Activated naive CD4-positive, alpha-beta T cell treated with anti-CD3 and anti-CD28 coated beads, Interleukin-2, amount 50 U/mL, for 24 hours (primary cell): ENCODE results near the gene ROBO3.
A peak's percentile ranks its signal among the peaks of the same experiment; 100 is the strongest.

Experiments used
- H3K27ac Mint-ChIP-seq: one replicate; pipeline ENCODE4 v1.8.0; 2021; ENCODE audit warnings: mild to moderate bottlenecking, mixed read lengths
- H3K27me3 Mint-ChIP-seq: one replicate; pipeline ENCODE4 v1.8.0; 2021; ENCODE audit warnings: mixed read lengths
- H3K36me3 Mint-ChIP-seq: one replicate; pipeline ENCODE4 v1.8.0; 2021; ENCODE audit warnings: mixed read lengths
- H3K4me1 Mint-ChIP-seq: one replicate; pipeline ENCODE4 v1.8.0; 2021; ENCODE audit warnings: mixed read lengths
- H3K4me3 Mint-ChIP-seq: one replicate; pipeline ENCODE4 v1.8.0; 2021; ENCODE audit warnings: mild to moderate bottlenecking, mixed read lengths
- H3K9me3 Mint-ChIP-seq: one replicate; pipeline ENCODE4 v1.8.0; 2021; ENCODE audit warnings: mixed read lengths

ROBO3 gene

DNA sequence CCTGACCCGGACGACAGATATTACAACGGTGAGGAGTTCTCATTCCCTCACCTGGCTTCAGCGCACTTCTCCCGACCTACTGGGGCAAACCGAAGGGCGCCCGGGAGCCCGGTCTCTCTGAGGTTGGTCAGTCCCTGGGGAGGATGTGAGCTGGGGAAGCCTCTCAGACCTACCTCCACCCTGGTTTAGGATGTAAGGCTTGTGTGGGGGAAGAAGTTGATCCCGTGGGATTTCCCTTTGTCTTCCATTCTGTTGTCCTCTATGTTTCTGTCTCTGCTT, 12.3 kb downstream of the ROBO3 start:
- Mint-ChIP-seq H3K4me3 (peak overlapping the region; percentile 88), H3K36me3 (no peaks in the 10 kb centered on the region), H3K27me3 (peaks cover 14% of the 10 kb centered on the region), H3K27ac (peak overlapping the region; percentile 65), H3K4me1 (peaks cover 22% of the 10 kb centered on the region), H3K9me3 (no peaks in the 10 kb centered on the region)

DNA sequence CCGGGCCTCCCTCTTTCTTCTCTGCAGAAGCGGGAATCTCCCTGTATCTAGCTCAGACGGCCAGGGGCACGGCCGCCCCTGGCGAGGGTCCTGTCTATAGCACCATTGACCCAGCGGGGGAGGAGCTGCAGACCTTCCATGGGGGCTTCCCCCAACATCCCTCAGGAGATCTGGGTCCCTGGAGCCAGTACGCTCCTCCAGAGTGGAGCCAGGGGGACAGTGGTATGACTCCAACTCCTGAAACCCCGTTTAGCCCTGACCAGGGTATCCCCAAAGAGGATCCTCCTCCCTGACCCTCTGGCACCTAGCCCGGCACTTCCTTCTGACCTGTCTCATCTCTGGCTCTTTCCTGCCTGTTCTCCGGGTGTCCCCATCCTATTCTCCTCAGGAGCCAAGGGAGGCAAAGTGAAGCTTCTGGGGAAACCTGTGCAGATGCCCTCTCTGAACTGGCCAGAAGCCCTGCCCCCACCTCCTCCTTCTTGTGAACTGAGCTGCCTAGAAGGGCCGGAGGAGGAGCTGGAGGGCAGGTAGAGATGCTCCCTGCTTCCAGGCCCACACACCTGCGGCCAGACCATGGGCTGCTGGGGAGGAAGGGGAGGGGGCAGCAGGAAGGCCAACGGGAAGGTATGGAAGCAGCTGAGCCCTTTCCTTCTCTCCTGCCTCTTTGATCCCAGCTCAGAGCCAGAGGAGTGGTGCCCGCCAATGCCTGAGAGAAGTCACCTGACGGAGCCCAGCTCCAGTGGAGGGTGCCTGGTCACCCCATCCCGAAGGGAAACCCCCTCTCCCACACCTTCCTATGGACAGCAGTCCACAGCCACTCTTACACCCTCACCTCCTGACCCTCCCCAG, 12.9 kb downstream of the ROBO3 start:
- H3K27ac Mint-ChIP-seq = no peak overlapping the region
- H3K4me1 Mint-ChIP-seq = peaks cover 22% of the 10 kb centered on the region
- no peaks in the 10 kb centered on the region for H3K36me3 Mint-ChIP-seq
- no peaks in the 10 kb centered on the region for H3K9me3 Mint-ChIP-seq
- H3K27me3 Mint-ChIP-seq = peaks cover 13% of the 10 kb centered on the region
- H3K4me3 Mint-ChIP-seq = peak overlapping the region; percentile 88

DNA sequence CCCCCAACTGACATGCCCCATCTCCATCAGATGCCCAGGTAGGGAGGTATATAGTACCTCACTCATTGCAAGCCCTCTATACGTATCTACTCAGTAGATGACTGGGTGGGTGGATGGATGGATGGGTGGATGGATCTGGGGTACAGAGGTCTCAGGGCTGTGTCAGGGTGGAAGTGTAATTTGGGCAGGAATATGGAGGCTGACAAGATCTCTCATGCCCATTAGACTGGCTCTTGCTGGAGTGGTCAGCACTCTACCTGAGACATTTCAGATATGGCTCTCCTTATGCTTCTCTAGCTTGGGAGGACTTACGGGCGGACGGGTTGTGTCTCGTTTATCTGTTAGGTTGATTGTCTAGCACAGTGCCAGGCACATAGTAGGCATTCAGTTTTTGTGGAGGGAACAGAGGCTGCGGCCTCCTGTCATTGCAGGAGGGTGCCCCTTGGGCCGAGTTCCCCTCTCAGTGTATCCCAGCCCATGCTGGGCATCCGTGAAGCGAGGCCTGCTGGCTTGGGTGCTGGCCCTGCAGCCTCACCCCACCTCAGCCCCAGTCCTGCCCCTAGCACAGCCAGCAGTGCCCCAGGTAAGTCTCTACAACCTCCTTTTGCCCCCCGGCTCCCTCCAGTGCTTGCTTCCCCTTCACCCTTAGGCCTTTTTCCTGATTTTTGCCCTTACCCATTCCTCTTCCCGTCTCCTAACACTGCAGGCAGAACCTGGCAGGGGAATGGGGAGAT, 13.7 kb downstream of the ROBO3 start:
- Mint-ChIP-seq H3K36me3 (no peaks in the 10 kb centered on the region), H3K4me1 (peaks cover 22% of the 10 kb centered on the region), H3K4me3 (peak overlapping the region; percentile 19), H3K27me3 (peaks cover 6% of the 10 kb centered on the region), H3K9me3 (no peaks in the 10 kb centered on the region), H3K27ac (no peak overlapping the region)

DNA sequence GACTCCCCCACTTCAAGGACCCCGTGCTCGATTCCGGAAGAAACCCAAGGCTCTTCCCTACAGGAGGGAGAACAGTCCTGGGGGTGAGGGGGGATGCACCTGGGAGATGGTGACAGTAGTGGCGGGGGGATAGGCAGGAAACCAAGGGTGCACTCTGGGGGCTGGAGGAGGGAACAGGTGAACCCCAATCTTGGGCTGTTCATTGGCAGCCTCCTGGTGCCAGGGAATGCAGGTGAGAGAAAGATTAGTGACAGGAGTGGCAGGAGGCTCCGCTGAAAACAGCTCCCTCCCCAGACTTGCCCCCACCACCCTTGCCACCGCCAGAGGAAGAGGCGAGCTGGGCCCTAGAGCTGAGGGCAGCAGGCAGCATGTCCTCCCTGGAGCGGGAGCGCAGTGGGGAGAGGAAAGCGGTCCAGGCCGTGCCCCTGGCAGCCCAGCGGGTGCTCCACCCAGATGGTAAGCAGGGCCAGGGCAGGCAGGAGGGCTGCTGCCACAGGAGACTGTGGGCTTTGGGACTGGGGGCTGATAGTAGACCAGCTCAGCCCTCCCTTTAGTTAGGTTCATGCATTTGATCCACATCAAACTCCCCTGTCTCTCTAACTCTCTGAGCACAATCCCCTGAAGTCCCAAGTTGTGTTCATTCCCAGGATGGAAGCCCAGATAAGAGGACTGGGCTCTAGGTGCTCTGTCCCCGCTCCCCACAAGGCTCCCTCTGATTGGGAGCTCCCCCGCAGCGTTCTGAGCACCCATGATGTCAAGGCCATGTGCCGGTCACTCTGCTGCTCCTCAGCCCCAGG, 14.5 kb downstream of the ROBO3 start:
- Mint-ChIP-seq H3K4me3 (no peak overlapping the region), H3K27ac (no peak overlapping the region), H3K27me3 (peaks cover 3% of the 10 kb centered on the region), H3K4me1 (peaks cover 22% of the 10 kb centered on the region), H3K36me3 (no peaks in the 10 kb centered on the region), H3K9me3 (no peaks in the 10 kb centered on the region)

DNA sequence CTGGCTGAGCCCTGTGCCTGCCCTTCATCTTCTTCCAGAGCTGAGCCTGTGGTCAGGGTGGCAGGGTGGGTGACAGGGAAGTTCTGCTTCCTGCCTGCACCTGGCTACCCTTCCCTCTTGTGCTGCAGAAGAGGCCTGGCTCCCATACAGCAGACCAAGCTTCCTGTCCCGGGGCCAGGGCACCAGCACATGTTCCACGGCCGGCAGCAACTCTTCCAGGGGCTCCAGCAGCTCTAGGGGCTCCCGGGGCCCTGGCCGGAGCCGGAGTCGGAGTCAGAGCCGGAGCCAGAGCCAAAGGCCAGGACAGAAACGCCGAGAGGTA, 15.0 kb downstream of the ROBO3 start:
- no peaks in the 10 kb centered on the region for H3K36me3 Mint-ChIP-seq
- no peaks in the 10 kb centered on the region for H3K9me3 Mint-ChIP-seq
- no peak overlapping the region for H3K27ac Mint-ChIP-seq
- no peak overlapping the region for H3K4me3 Mint-ChIP-seq
- H3K27me3 Mint-ChIP-seq = peaks cover 3% of the 10 kb centered on the region
- peaks cover 22% of the 10 kb centered on the region for H3K4me1 Mint-ChIP-seq

DNA sequence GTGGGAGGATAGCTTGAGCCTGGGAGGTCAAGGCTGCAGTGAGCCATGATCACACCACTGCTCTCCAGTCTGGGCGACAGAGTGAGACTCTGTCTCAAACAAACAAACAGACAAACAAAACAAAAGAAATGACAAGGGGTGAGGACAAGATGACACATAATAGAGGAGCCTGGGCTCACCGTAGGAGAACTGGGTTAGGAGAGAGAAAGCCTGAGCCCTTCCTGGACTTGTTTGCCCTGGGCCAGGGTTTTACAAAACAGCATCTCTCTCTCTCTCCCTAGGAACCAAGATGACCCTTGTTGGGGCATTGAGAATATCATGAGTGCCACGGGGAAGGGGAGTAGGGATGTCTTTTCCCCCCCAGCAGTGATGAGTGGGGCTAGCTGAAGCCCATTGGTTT, 15.7 kb downstream of the ROBO3 start:
- Mint-ChIP-seq H3K36me3 (no peaks in the 10 kb centered on the region), H3K4me3 (no peak overlapping the region), H3K27ac (no peak overlapping the region), H3K9me3 (no peaks in the 10 kb centered on the region), H3K4me1 (peaks cover 19% of the 10 kb centered on the region), H3K27me3 (no peaks in the 10 kb centered on the region)

DNA sequence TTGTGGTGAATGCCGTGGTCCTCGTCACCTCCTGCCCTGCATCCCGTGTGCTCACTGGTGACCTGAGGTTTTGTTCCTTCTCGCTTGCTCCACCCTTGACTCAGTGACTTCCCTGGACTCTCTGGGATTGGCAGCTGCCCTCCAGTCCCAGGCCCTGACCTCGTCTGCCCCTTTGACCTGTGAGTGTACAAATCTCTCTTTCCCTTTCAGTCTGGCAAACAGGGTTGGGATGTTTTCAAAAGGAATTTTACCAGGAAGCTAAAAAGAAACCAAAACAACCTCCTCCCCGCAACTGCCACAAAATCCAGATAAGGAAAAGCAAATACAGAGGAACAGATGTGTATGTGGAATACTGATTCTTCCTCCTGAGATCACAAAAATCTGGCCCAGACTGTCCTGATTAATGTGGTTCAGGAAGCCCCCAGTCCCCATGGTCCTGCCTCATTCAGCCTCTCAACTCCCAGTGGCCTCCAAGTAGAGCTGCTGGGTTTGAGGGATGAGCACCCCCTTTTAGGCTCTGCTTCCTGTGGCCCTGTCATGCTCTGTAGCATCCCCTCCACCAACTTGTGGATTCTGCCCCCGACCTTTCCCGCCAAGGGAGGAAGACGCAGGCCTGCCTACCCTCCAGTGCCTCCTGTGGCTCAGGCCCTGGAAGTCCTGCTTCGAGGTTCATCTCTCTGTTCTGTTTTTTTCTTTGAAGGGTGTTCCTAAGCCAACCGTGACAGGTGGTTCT, 17.3 kb downstream of the ROBO3 start:
- Mint-ChIP-seq H3K27ac (peak overlapping the region; percentile 51), H3K4me3 (no peak overlapping the region), H3K36me3 (no peaks in the 10 kb centered on the region), H3K4me1 (peaks cover 10% of the 10 kb centered on the region), H3K27me3 (peaks cover 1% of the 10 kb centered on the region), H3K9me3 (no peaks in the 10 kb centered on the region)

DNA sequence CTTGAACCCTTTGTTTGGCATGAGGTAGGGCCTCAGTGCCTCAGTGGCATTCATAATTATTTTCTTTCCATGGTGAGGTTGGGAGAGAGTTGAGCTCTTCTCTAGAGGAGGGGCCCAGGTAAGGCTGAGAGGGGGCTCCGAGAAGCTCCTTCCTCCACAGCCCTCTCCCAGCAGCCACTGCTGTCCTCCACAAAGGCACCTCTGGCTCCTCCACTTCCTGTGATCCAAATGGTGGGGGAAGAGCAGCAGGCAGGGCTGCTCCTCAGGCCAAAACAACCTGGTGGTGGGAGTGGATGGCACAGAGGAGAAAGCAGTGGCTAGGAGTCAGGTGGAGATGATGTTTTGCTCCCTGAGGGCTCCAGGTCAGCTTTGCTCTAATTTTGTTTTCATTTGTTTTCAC, 19.1 kb downstream of the ROBO3 start:
- Mint-ChIP-seq H3K27me3 (peaks cover 1% of the 10 kb centered on the region), H3K4me3 (no peak overlapping the region), H3K36me3 (no peaks in the 10 kb centered on the region), H3K9me3 (no peaks in the 10 kb centered on the region), H3K4me1 (peaks cover 3% of the 10 kb centered on the region), H3K27ac (no peak overlapping the region)

DNA sequence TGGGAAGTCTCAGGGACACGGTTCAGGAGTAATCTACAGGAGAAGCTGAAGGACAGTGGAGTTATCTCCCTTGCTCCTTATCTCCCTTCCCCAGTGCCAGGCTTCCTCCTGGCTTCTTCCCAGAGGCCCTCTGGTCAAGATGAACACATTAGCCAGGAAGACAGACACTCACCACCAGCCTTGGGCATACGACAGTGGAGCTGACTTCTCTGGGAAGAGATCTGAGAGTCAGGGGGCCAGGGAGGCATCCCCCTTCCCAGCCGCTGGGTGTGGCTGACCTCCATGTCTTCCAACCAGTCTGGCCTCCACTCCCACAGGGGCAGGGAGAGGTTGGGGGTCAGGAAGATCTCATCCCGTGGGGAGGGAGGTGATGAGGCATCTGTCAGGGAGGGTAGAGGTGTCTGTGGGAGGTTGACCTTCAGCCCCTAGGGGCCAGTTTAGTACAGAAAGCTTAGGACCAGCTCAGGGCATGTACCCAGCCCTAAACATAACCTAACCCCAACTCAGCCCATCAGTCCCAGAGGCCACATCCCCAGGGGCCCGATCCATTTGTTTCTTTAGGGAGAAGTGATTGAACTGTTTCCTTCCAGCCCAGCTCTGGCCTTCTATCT, 19.7 kb downstream of the ROBO3 start:
- H3K4me1 Mint-ChIP-seq = no peaks in the 10 kb centered on the region
- no peak overlapping the region for H3K27ac Mint-ChIP-seq
- no peaks in the 10 kb centered on the region for H3K36me3 Mint-ChIP-seq
- no peaks in the 10 kb centered on the region for H3K9me3 Mint-ChIP-seq
- no peak overlapping the region for H3K4me3 Mint-ChIP-seq
- peaks cover 1% of the 10 kb centered on the region for H3K27me3 Mint-ChIP-seq

DNA sequence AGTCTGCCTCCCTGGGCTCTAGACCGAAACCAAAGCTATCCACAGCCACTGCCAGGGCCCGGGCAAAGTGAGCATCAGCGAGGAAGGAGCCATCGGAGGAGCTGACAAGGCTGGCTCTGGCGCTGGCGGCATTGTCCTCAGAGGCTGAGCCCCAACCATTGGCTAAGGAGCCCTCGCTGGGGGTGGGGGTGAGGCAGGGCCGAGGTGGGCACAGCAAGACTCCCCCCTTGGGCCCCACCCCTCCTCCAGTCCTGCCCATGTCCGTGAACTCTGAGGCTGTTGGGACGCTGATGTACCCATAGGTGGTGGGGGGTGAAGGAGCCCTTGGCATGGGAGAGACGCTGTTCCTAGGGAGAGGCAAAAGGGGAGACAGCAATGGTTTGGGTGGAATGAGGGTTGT, 21.2 kb downstream of the ROBO3 start:
- H3K27me3 Mint-ChIP-seq = peaks cover 1% of the 10 kb centered on the region
- no peak overlapping the region for H3K4me3 Mint-ChIP-seq
- H3K36me3 Mint-ChIP-seq = no peaks in the 10 kb centered on the region
- no peak overlapping the region for H3K27ac Mint-ChIP-seq
- H3K4me1 Mint-ChIP-seq = no peaks in the 10 kb centered on the region
- H3K9me3 Mint-ChIP-seq = no peaks in the 10 kb centered on the region

DNA sequence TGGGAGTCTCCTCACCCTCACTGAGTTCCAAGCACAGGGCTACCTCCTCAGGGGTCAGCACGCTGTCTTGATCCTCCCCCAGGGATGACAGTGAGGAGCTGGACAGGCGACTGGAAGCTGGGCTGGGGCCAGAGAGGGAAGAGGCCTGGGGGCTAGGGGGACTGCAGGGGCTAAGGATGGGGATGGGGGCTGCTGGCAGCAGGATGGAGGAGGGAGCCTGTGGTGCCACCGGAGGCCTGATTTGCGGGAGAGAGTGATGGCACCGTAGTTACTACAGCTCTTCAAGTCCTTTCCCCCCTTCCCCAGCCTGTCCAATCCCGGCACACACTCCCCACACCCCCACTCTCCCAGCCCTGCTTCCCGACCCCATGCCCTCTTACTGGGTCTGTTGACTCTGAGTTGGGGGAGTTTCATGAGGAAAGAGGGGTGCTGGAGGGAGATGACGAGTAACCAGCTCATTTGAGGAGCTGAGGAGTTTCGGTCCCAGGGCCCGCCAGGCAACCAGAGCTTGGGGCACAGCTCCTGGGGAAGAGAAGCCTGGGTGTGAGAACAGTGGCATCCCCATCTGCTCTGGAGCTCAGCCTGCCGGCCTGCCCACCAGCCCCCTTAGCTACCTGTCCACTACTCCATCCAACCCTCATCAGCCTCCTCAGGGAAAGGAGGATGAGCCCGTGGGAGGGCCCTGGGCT, 21.9 kb downstream of the ROBO3 start:
- Mint-ChIP-seq H3K9me3 (no peaks in the 10 kb centered on the region), H3K4me1 (no peaks in the 10 kb centered on the region), H3K27me3 (peaks cover 1% of the 10 kb centered on the region), H3K4me3 (no peak overlapping the region), H3K36me3 (no peaks in the 10 kb centered on the region), H3K27ac (no peak overlapping the region)

DNA sequence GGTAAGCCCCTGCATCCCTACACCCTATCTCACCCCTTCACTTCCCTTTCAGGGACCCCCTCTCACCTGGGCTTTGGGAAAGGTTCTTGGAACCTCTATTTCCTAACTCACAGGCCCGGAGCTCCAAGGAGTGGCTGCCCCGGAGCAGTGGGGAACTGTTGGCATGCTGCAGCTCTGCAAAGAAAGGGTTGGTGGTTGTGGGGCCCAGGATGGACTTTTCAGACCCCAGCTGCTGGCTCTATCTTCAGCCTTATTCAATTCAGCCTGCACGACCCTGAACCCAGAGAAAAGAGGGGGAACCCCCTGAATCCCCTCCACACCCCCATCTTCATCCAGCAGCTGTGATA, 22.4 kb downstream of the ROBO3 start:
- Mint-ChIP-seq H3K9me3 (no peaks in the 10 kb centered on the region), H3K4me1 (no peaks in the 10 kb centered on the region), H3K27me3 (peaks cover 1% of the 10 kb centered on the region), H3K27ac (no peak overlapping the region), H3K36me3 (no peaks in the 10 kb centered on the region), H3K4me3 (no peak overlapping the region)

DNA sequence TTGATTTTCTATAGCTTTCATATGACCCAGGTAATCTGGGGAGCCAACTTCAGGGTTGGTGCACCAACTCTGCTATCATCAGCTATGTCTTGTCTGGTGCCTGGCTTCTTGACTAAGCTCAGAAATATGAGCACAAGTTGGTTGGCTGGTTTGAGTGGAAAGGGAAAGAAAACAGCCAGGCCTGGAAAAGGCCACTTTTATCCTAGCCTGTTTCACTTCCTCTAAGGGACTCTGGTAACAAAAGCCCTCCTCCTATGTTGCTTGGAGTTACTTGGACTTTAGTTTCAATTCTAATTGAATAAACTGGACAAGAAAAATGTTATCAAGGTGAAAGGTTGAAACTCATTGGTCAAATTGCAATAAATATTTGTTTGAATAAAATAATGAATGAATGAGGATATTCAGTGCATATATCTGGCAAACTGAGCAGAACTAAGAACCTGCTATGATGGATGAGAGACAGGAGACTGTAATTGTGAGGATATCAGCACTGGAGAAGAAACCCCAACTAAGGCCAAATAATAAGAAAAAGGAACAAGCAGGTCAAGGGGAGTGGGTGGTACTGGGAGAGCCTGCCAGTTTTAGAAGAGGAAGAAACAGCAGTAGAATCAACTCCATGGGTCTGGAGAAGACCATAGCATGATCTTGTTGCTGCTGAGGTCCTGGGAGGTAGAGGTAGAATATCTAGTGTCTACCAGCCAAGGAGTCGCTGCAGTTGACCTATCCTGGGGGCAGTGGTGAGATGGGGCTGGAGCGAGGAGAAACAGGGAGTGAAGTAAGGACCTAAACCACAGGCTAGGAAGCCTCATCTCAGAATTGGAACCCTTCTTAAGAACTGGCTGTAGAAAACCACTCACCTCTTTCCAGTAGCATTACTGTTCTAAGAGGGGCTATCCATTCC, 24.2 kb downstream of the ROBO3 start:
- H3K36me3 Mint-ChIP-seq = no peaks in the 10 kb centered on the region
- peaks cover 1% of the 10 kb centered on the region for H3K27me3 Mint-ChIP-seq
- no peaks in the 10 kb centered on the region for H3K9me3 Mint-ChIP-seq
- no peaks in the 10 kb centered on the region for H3K4me1 Mint-ChIP-seq
- H3K27ac Mint-ChIP-seq = no peak overlapping the region
- no peak overlapping the region for H3K4me3 Mint-ChIP-seq

DNA sequence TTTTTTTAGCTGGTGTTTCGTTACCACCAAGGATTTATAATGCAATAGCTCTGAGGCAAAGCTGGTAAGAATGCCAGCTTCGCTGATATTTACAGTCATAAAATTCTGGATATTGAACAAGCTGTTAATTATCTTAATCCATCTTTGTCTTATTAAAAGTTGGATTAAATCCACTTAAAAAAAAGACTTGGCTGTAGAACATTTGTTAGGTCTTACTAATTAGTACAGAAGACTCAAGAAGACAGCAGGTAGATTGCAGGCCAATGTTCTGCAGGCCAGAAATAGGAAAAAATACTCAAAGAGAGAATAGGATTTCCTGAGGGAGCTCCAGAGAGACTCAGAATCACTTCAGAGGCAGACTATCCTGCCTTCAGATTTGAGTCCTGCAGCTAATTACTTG, 24.9 kb downstream of the ROBO3 start:
- no peaks in the 10 kb centered on the region for H3K9me3 Mint-ChIP-seq
- peaks cover 1% of the 10 kb centered on the region for H3K27me3 Mint-ChIP-seq
- H3K4me3 Mint-ChIP-seq = no peak overlapping the region
- H3K4me1 Mint-ChIP-seq = no peaks in the 10 kb centered on the region
- no peak overlapping the region for H3K27ac Mint-ChIP-seq
- no peaks in the 10 kb centered on the region for H3K36me3 Mint-ChIP-seq
